ENCODE results near the gene TSPAN14. TPM values are rescaled to one million over a fixed set of nuclear protein-coding genes. Genes with fewer than 3 reads are reported as not detected.
"Not testable (repeated sequence)": the region's sequence is repeated elsewhere in the genome, so short reads cannot be mapped to it uniquely, and the experiment has no call there.

TSPAN14 gene
- polyA plus RNA-seq, 1 donor (not counting 4 experiments of a cell fraction or from before 2014, with no cell fraction given): 71.1 TPM

- no peak overlapping the region for H3K4me2 ChIP-seq (ENCODE audit: control insufficient read depth, extremely low read depth, insufficient read depth, low read depth, low read length)
- no peaks in the 10 kb centered on the region for H3K27me3 ChIP-seq (ENCODE audit: control insufficient read depth, extremely low read depth, insufficient read depth, low read length)
- peaks cover 36% of the 10 kb centered on the region for H3K4me1 ChIP-seq (ENCODE audit: control insufficient read depth, extremely low read depth, insufficient read depth, low read length)
- no peak overlapping the region for H3K9ac ChIP-seq (ENCODE audit: control insufficient read depth, extremely low read depth, insufficient read depth, low read length)
- FAIRE-seq: no peak
- no peaks in the 10 kb centered on the region for H3K79me2 ChIP-seq (ENCODE audit: control insufficient read depth, insufficient read depth, low read length)
- no peak overlapping the region for H2AFZ ChIP-seq (ENCODE audit: control insufficient read depth, low read length)
- no peak overlapping the region for H3K27ac ChIP-seq (ENCODE audit: control insufficient read depth, insufficient read depth, low read length)
- H3K9me3 ChIP-seq (ENCODE audit: control insufficient read depth, low read depth, low read length): no peaks in the 10 kb centered on the region
- dilution Hi-C loops (cut with MboI; ENCODE audit: extremely low pct_ligation_motif_present, low sequenced_read_pairs): no loop called here
- TF ChIP-seq, protein P1, sequence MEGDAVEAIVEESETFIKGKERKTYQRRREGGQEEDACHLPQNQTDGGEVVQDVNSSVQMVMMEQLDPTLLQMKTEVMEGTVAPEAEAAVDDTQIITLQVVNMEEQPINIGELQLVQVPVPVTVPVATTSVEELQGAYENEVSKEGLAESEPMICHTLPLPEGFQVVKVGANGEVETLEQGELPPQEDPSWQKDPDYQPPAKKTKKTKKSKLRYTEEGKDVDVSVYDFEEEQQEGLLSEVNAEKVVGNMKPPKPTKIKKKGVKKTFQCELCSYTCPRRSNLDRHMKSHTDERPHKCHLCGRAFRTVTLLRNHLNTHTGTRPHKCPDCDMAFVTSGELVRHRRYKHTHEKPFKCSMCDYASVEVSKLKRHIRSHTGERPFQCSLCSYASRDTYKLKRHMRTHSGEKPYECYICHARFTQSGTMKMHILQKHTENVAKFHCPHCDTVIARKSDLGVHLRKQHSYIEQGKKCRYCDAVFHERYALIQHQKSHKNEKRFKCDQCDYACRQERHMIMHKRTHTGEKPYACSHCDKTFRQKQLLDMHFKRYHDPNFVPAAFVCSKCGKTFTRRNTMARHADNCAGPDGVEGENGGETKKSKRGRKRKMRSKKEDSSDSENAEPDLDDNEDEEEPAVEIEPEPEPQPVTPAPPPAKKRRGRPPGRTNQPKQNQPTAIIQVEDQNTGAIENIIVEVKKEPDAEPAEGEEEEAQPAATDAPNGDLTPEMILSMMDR (optimal IDR thresholded peaks at IDR 0.05 in 1 of 3, IDR thresholded peaks at IDR 0.05 in 1 of 3, conservative IDR thresholded peaks at IDR 0.05 in 1 of 3; ENCODE audit: extremely low read depth in 1 of 3, insufficient read depth in 2 of 3, low read length in 3 of 3): no peak
- TF ChIP-seq EZH2 (IDR thresholded peaks at IDR 0.05; ENCODE audit: low read length): no peak
- H3K9me1 ChIP-seq (ENCODE audit: control insufficient read depth, extremely low read depth, insufficient read depth, low read length): no peaks in the 10 kb centered on the region
- H3K36me3 ChIP-seq (ENCODE audit: control insufficient read depth in 2 of 2, extremely low read depth in 1 of 2, insufficient read depth in 2 of 2, low read length in 2 of 2): no peaks in the 10 kb centered on the region
- H3K4me3 ChIP-seq (ENCODE audit: control insufficient read depth in 2 of 3, extremely low read depth in 1 of 3, insufficient read depth in 2 of 3, low read depth in 1 of 3, low read length in 3 of 3): no peak overlapping the region
- H4K20me1 ChIP-seq (ENCODE audit: control insufficient read depth, extremely low read depth, insufficient read depth, low read length): no peaks in the 10 kb centered on the region
- no peak for DNase-seq (ENCODE audit: low read depth, low spot score)
These were observed 88.7 kb downstream of the TSPAN14 start for GRCh38 chr10:80542652-80543318.

GRCh38 chr10:80543319-80543672, 89.2 kb downstream of the TSPAN14 start:
- H3K27ac ChIP-seq (ENCODE audit: control insufficient read depth, insufficient read depth, low read length); FAIRE-seq; H3K9ac ChIP-seq (ENCODE audit: control insufficient read depth, extremely low read depth, insufficient read depth, low read length); H3K36me3 ChIP-seq (ENCODE audit: control insufficient read depth in 2 of 2, extremely low read depth in 1 of 2, insufficient read depth in 2 of 2, low read length in 2 of 2); H3K79me2 ChIP-seq (ENCODE audit: control insufficient read depth, insufficient read depth, low read length); H2AFZ ChIP-seq (ENCODE audit: control insufficient read depth, low read length); H3K9me3 ChIP-seq (ENCODE audit: control insufficient read depth, low read depth, low read length); dilution Hi-C loops (cut with MboI; ENCODE audit: extremely low pct_ligation_motif_present, low sequenced_read_pairs); H3K4me2 ChIP-seq (ENCODE audit: control insufficient read depth, extremely low read depth, insufficient read depth, low read depth, low read length); DNase-seq (ENCODE audit: low read depth, low spot score); H4K20me1 ChIP-seq (ENCODE audit: control insufficient read depth, extremely low read depth, insufficient read depth, low read length); H3K9me1 ChIP-seq (ENCODE audit: control insufficient read depth, extremely low read depth, insufficient read depth, low read length); H3K4me3 ChIP-seq (ENCODE audit: control insufficient read depth in 2 of 3, extremely low read depth in 1 of 3, insufficient read depth in 2 of 3, low read depth in 1 of 3, low read length in 3 of 3); H3K27me3 ChIP-seq (ENCODE audit: control insufficient read depth, extremely low read depth, insufficient read depth, low read length): not testable (repeated sequence)
- H3K4me1 ChIP-seq (ENCODE audit: control insufficient read depth, extremely low read depth, insufficient read depth, low read length): peaks cover 36% of the 10 kb centered on the region
